Brain microvascular endothelial cell (primary cell): ENCODE measurements around the gene EFR3B.

Experiments used
- DNase-seq: peaks from one replicate; pipeline ENCODE4 v3.0.0-alpha.2; 2020
- H3K27ac ChIP-seq: fragments of 250-450 bp; sonication (Bioruptor Pico); 2 replicates; pipeline ENCODE4 v1.5.1; 2020; ENCODE audit warnings: mild to moderate bottlenecking, moderate library complexity
- H3K27me3 ChIP-seq: fragments of 250-450 bp; sonication (Bioruptor Pico); replicated peaks from 2 replicates; pipeline ENCODE4 v1.5.1; 2020; ENCODE audit warnings: mild to moderate bottlenecking
- H3K36me3 ChIP-seq: fragments of 250-450 bp; sonication (Bioruptor Pico); replicated peaks from 2 replicates; pipeline ENCODE4 v1.5.1; 2020; ENCODE audit warnings: mild to moderate bottlenecking
- H3K4me3 ChIP-seq: 2 replicates; pipeline ENCODE4 v1.5.1; 2011; ENCODE audit warnings: low read depth, mild to moderate bottlenecking, control low read depth, low read length, moderate library complexity
- in situ Hi-C: cut with HindIII; loops from 2 replicates; pipeline ENCODE4 v1.10.0; 2017; ENCODE audit warnings: low sequenced_read_pairs, low pct_ligation_motif_present
- TF ChIP-seq, protein P1 (sequence below): IDR thresholded peaks from 2 replicates; pipeline ENCODE4 v1.5.1; 2011; ENCODE audit warnings: low read depth, mild to moderate bottlenecking, moderate library complexity, low read length, control low read depth, inconsistent platforms; ENCODE audit errors: missing control alignments

The EFR3B gene

DNA sequence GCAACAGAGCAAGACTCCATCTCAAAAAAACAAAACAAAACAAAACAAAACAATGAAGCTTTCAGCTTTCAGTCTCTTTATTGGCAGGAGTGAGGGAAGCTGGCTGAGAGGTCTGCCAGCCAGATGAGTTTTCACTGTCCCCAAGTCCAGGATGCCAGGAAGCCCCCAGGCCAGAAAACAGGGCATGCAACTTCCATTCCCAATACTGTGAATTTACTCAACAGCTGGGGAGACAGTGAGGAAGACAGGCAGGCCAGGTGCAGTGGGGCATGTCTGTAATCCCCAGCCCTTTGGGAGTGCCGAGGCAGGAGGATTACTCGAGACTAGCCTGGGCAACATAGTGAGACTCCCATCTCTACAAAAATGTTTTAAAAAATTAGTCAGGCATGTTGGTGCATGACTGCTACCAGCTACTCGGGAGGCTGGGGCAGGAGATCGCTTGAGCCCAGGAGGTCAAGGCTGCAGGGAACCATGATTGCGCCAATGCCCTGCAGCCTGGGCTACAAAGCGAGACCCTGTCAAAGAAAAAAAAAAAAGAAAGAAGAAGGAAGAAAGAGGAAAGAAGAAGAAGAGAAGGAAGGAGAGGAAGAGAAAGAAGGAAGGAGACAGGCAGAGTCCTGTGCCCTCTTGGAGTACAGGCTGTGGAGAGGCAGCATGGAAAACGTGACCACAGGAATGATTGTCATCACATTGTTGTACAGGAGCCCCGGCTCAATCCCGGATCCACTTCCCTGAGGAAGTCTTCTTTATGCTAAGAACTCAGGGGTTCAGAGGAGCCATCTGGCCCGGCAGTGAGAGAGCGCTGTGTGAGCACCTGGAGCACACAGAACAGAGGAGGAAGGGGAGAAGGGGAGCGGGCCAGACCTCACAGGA, 155.7 kb downstream of the EFR3B start:
- H3K27me3 ChIP-seq = no peaks in the 10 kb centered on the region
- TF ChIP-seq, protein P1, sequence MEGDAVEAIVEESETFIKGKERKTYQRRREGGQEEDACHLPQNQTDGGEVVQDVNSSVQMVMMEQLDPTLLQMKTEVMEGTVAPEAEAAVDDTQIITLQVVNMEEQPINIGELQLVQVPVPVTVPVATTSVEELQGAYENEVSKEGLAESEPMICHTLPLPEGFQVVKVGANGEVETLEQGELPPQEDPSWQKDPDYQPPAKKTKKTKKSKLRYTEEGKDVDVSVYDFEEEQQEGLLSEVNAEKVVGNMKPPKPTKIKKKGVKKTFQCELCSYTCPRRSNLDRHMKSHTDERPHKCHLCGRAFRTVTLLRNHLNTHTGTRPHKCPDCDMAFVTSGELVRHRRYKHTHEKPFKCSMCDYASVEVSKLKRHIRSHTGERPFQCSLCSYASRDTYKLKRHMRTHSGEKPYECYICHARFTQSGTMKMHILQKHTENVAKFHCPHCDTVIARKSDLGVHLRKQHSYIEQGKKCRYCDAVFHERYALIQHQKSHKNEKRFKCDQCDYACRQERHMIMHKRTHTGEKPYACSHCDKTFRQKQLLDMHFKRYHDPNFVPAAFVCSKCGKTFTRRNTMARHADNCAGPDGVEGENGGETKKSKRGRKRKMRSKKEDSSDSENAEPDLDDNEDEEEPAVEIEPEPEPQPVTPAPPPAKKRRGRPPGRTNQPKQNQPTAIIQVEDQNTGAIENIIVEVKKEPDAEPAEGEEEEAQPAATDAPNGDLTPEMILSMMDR = no peak
- H3K36me3 ChIP-seq = no peaks in the 10 kb centered on the region
- DNase-seq = no peak
- H3K4me3 ChIP-seq = no peak overlapping the region
- H3K27ac ChIP-seq = no peak overlapping the region
- in situ Hi-C loops = no loop called here

DNA sequence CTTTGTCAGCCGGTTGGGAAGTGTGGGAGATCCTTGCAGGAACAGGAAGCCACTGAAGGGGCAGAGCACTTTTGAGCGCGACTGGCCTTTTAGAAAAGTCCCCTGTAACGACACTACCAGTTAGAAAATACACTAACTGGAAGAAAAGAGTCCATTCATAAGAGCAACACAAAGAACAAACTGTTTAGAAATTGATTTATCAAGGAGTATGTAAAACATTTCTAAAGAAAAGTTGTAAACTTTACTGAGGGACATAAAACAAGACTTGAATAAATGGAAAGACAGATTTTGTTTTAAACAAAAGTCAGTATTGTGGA, 156.3 kb downstream of the EFR3B start:
- Histone ChIP-seq H3K27ac (no peak overlapping the region), H3K27me3 (no peaks in the 10 kb centered on the region), H3K4me3 (no peak overlapping the region), H3K36me3 (no peaks in the 10 kb centered on the region)
- no peak for DNase-seq
- TF ChIP-seq, protein P1 = no peak
- in situ Hi-C loops = no loop called here

DNA sequence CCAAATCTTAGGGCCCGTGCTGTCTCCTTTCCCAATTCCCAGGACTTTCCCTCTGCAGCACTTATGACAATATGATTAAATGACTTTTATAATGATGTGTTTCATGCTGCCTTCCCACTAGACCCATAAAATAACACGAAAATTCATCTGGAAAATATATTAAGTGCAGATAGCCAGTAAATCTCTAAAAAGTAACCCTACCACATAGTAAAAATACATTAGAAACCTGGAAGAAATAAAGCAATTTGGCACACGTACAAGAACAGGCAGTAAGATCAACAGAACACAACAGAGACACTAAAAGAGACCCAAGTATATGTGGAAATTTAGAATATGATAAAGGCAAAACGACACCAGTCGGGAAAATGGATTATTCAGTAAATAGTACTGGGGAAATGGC, 156.7 kb downstream of the EFR3B start:
- no peaks in the 10 kb centered on the region for H3K36me3 ChIP-seq
- TF ChIP-seq, protein P1 = no peak
- no peak for DNase-seq
- in situ Hi-C loops = no loop called here
- no peak overlapping the region for H3K4me3 ChIP-seq
- H3K27ac ChIP-seq = no peak overlapping the region
- H3K27me3 ChIP-seq = no peaks in the 10 kb centered on the region

DNA sequence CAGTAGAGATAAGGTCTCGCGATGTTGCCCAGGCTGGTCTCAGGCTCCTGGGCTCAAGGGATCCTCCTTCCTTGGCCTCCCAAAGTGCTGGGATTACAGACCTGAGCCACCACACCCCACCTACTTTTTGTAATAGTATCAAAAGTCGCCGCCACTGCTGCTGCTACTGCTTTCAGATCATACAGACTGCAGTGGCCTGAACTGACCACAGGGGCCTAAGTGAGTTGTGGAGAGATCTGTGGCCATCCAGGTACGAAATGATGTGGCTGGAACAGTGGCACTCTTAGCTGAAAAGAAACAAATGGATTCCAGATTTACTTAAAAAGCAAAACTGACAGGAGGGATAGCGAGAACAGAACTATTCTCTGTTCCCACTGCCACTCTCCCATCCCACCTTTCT, 159.4 kb downstream of the EFR3B start:
- no peaks in the 10 kb centered on the region for H3K36me3 ChIP-seq
- no peak overlapping the region for H3K27ac ChIP-seq
- DNase-seq = no peak
- H3K4me3 ChIP-seq = no peak overlapping the region
- in situ Hi-C loops = no loop called here
- H3K27me3 ChIP-seq = no peaks in the 10 kb centered on the region
- TF ChIP-seq, protein P1 = peak; percentile 59

DNA sequence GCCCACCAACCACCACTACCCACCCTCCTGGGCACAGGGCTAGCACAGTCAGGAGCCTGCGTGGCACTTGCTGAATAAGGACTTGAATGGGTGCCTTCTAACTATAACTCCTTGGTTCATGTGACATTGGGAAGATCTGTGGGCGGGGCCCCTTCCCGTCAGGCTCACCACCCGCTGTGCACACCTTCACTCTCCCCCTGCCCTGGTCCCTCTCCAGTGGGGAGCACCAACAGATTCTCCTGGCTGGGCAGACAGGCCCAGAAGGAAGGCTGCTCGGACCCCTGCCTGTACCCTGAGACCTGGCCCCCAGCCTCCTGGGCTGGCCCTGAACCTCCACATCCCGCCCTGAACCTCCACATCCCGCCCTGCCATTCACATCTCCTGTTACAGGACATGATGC, 159.9 kb downstream of the EFR3B start:
- H3K4me3 ChIP-seq = no peak overlapping the region
- TF ChIP-seq, protein P1 = no peak
- in situ Hi-C loops = no loop called here
- H3K27ac ChIP-seq = no peak overlapping the region
- no peaks in the 10 kb centered on the region for H3K27me3 ChIP-seq
- no peaks in the 10 kb centered on the region for H3K36me3 ChIP-seq
- DNase-seq = no peak

DNA sequence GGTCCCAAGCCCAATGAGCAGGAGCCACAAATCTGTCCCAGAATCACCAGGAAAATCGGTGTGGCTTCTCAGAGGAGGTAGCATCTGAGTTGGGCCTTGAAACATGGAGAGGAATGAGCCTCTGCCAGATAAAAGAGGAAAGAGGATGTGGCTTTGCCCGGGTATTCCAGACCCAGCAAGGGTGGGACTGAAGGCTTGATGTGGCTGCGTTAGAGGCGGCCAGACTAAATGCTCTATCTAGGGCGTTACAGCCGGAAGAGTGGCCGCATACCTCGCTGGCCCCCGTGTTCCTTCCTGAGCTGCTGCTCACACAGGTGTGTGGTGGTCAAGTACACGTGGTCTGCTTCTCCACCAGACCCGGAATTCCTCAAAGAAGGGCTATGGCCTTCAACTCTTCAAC, 160.4 kb downstream of the EFR3B start:
- DNase-seq = no peak
- Histone ChIP-seq H3K36me3 (no peaks in the 10 kb centered on the region), H3K4me3 (no peak overlapping the region), H3K27me3 (no peaks in the 10 kb centered on the region), H3K27ac (no peak overlapping the region)
- TF ChIP-seq, protein P1 = no peak
- in situ Hi-C loops = no loop called here
